ENCODE results near the gene TBR1. TPM values are rescaled to one million over a fixed set of nuclear protein-coding genes. Genes with fewer than 3 reads are reported as not detected.

Gene TBR1
- polyA plus RNA-seq, 1 donor: not detected

DNA sequence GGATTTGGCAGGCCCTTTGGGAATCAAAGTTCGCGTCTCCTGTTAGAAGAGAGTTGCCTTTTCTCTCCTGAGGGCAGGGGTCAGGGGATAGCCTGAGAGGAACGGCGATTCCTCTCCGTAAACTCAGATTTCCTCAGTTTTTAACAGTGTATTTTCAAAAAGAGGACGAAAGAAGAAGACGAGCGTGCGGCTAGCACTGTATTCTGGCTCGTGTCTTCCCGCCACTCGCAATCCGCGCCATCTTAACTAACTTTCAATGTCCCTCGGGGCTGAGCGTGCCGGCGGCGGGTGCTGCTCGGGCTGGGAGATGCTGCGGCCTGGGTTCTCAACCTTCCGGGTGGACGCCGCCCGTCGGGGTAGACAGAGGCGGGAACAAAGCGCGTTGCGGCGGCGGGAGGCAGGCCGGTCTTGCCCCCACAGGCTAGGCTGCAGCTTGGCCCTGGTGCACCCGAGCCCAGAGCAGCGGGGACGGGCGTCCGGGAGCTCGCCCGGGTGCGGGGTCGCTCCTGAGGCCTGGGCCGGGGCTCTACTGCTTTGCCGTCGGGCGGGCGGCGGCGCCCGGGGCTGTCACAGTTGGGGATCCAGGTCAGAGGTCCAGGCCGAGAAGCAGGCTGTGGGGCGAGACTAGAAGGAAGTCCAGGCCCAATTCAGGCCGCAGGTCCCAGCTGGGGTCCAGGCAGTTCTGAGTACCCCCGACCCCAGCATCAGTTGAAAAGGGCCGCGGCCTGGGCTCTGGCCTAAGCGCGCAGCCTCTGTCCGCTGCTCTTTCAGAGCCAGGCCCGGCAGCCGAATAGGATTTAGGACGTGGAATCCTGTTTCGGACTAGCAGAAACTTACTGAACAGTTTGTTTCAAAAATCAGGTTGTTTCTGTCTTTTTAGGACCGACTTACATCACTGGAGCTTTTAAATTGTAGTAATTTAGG is 11.8 kb downstream of the TBR1 start:
- DNase-seq (ENCODE audit: low read depth): no peak

DNA sequence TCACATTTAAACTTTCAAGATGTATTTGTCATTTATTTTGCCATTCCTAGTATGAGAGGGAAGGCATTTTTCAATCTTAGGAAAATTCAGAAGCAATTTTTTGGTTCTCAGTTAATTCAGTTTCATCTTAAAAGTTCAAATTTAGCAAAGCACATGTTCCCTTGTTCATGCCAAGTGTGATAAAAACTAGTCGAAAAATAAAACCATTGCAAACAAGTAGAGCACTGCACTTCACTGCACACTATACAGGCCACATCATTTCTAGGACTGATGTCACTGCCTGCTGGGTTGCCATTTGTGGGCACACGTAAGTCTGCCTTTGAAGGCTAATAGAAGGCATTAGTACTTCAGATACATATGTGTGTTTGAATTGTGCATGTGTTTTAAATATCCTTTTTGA is 14.3 kb downstream of the TBR1 start:
- no peak for DNase-seq (ENCODE audit: low read depth)

DNA sequence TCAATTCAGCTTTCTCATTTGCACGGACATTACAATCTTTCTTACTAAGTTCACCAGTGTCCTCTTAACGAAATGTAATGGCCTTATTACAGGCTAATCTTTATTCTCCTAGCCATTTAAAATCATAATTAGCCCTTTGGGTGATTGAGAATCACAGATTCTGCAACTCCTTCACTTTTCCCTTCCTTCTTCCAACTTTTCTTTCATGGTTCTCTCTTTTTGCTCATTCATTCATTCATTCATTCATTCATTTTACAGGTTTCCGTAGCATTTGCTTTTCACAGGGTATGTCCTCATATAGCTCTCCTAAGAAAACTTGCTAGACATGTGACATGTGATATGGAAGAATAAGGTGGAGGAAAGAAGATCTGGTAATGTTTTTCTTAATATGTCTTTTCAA is 16.0 kb downstream of the TBR1 start:
- no peak for DNase-seq (ENCODE audit: low read depth)

DNA sequence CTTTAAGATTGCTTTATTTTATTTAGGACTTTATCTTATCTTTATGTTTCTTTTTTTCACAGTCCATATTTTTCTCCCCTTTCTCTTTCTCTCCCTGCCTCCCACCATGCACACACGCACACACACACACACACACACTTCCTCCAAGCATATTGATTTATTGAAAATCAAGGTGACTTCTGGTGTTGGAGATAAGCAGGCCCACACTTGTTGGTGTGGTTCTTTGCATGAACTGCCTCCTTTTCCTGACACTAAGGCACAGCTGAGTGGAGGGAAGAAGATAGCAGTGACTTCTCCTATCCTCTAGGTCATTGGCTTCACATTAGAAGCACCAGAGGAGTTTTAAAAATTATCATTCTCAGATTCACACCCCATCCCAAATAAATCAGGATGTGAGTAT is 18.0 kb downstream of the TBR1 start:
- no peak for DNase-seq (ENCODE audit: low read depth)

DNA sequence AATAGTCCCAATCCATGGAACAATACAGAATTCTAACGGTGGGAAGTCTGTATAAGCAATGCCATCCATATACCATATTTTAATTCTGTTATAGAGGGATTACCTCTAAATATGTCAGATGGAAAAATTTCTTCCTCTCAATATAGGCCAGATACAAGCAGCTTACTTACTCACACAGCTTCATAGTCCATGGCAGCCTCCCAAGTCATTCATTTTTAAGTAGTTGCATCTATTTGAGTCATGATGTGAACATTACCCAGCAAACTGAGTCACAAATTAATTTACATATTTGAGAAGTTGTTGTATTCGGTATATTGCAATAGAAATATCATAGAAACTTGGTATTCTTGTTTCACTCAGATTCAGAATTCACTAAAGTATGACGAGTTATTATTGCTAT is 20.3 kb downstream of the TBR1 start:
- DNase-seq (ENCODE audit: low read depth): no peak

DNA sequence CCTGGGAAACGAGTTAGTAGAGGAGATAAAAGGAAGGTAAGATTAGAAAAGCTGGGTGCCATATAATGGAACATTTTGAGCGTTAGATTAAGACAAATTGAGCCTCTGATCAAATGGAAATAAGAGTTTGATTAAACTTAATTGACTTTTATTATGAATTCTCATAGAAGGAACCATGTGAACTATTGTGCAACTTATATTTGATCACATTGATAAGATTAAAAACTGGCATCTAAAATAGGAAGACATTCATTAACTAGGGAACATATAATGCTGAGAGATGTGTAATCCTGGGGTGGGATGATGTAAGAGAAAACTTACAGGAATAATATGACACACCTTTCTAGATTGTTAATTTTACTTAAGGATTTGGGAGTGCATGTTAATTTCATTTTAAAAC is 22.5 kb downstream of the TBR1 start:
- DNase-seq (ENCODE audit: low read depth): no peak

DNA sequence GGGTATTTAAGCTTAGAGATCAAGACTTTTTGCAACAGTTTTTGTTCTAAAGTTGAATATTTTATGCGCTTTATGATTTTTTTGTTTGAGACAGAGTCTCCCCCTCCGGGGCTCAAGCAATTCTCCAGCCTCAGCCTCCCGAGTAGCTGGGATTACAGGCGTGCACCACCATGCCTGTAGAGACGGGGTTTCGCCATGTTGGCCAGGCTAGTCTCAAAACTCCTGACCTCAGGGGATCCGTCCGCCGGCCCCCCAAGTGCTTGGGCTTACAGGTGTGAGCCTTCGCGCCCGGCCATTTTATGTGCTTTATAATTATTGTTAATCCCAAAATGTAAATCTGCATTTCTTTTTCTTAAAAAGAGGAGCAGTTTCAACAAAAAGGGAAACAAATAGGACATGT is 29.0 kb downstream of the TBR1 start:
- DNase-seq (ENCODE audit: low read depth): no peak

DNA sequence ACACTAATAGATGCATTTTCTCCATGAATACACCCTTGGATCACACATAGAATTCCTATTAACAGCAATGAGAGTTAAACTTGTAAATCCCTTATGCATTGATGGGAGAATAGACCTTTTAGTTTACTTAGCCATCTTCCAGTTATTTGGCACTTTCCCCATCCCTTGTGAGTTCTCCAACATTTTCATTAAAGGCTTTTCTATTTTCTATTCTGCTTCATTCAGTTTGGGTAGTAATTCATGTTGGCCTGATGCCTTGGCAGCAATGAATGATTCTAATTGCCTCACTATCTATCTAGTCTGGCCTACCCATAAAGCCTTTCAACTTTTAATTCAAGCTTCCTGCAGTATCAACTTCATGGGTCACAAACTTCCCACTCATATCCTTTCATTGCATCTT is 32.3 kb downstream of the TBR1 start:
- no peak for DNase-seq (ENCODE audit: low read depth)

DNA sequence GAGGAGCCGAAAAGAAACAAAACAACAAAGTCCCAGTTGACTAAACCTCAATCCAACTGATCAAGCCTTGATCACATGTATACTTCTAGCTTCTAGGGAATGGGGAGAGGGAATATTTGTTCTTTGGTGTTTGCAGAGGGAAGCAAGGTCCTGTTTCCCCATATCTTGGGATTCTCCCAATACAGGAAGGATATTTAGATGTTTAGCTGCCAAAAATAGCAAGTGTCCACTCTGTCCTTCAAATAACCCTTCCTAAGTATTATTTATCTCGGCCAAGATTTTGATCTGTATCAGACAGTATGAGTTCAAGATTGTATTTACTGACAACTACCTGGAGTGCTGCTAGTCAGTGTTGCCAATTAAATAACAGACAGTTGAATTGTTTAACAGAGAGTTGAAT is 55.5 kb downstream of the TBR1 start:
- DNase-seq (ENCODE audit: low read depth): no peak

DNA sequence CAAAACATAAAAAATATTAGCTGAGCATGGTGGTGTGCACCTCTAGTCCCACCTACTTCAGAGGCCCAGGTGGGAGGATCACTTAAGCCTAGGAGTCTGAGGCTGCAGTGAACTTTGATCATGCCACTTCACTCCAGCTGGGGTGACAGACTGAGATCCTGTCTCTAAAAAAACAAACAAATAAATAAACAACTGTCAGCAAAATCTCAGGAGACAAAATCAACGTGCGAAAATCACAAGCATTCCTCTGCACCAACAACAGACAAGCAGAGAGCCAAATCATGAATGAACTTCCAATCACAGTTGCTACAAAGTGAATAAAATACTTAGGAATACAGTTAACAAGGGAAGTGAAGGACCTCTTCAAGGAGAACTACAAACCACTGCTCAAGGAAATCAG is 58.8 kb downstream of the TBR1 start:
- DNase-seq (ENCODE audit: low read depth): no peak

Other genes starting within 250 kb of the TBR1 start
- 41.6 TPM for gene PSMD14, start 107.9 kb upstream of the TBR1 start, polyA plus RNA-seq (ENCODE audit: insufficient read length)
- gene SLC4A10, start 208.1 kb downstream of the TBR1 start, polyA plus RNA-seq (ENCODE audit: insufficient read length): 0.04 TPM

Measured in forelimb muscle (tissue), 1 donor.